ENCODE data around the gene SLC22A8.

- no peak for TF ChIP-seq EZH2 (IDR thresholded peaks at IDR 0.05)
- TF ChIP-seq POLR2AphosphoS5 (IDR thresholded peaks at IDR 0.05; ENCODE audit: borderline replicate concordance, low read depth, low read length) = no peak
- TF ChIP-seq FOXP2 (optimal IDR thresholded peaks at IDR 0.05; ENCODE audit: control extremely low read depth, extremely low read length, insufficient read depth) = no peak
These were observed 16.0 kb downstream of the SLC22A8 start for GRCh38 chr11:62999649-63000048.

All from SK-N-MC (cell line).